ENCODE results near the gene FADS1.

GRCh38 chr11:61750631-61751273 is 66.1 kb downstream of the FADS1 start:
- no peak for TF ChIP-seq POLR2A (IDR thresholded peaks at IDR 0.05)
- no peak for TF ChIP-seq CTCF (IDR thresholded peaks at IDR 0.05)
